HCT116 (cell line): ENCODE data around the gene CDC14B. TPM values are rescaled to one million over a fixed set of nuclear protein-coding genes. Genes with fewer than 3 reads are reported as not detected.

Source experiments
- ATAC-seq: fragments of 200-7000 bp; cut with Tn5 transposase; 2 replicates; pipeline ENCODE4 v1.9.1; 2020; ENCODE audit warnings: mild to moderate bottlenecking, moderate library complexity
- BruUV-seq: library from RNA; stranded (reverse); fragments of 400-500 nt; replicated peaks from 2 replicates; lab custom pipeline; 2021; lab: Mats Ljungman, UMichigan
- CTCF ChIA-PET: fragments of 300-600 bp; sonication (Branson Sonifier 250); formaldehyde crosslinking; loops from one replicate; lab custom pipeline; 2021; ENCODE audit warnings: antibody characterized with exemption; lab: Charles Lee
- POLR2A ChIA-PET: fragments of 300-600, 350-600 bp; sonication (Branson Sonifier 250); formaldehyde crosslinking; loops from one replicate; lab custom pipeline; 2021; ENCODE audit warnings: antibody characterized with exemption; lab: Charles Lee
- RAD21 ChIA-PET, 2 experiments: fragments of 300-600 bp; sonication (Branson Sonifier 250); formaldehyde crosslinking; loops; one replicate each; lab custom pipeline; 2023; ENCODE audit warnings: low total read pairs in 2 of 2; ENCODE audit not compliant: uncharacterized antibody in 2 of 2, unreplicated experiment in 2 of 2, low non-redundant PET in 1 of 2; lab: Charles Lee
- DNase-seq: peaks from one replicate; pipeline ENCODE4 v3.0.0-alpha.2; 2010; ENCODE audit warnings: low read depth, low spot score
- H2AFZ ChIP-seq: fragments of 200-600 bp; shearing (Covaris generic), sonication (generic); 2 replicates; pipeline ENCODE4 v1.6.1; 2017; ENCODE audit warnings: low read depth, mixed run types, mixed read lengths, antibody characterized with exemption, low read length; ENCODE audit not compliant: poor library complexity, severe bottlenecking
- H3K27ac ChIP-seq: 2 replicates; pipeline ENCODE4 v1.5.1; 2012; ENCODE audit warnings: low read depth, low read length
- H3K27me3 ChIP-seq: fragments of 200-600 bp; sonication (generic); 2 replicates; pipeline ENCODE4 v1.6.1; 2016; ENCODE audit warnings: mixed run types, low read length, mixed read lengths; ENCODE audit not compliant: insufficient read depth
- H3K36me3 ChIP-seq, 2 experiments: fragments of 200-500 bp in 1 of 2; fragments of 200-600 bp in 1 of 2; sonication (Bioruptor generic) in 1 of 2; sonication (generic) in 1 of 2; 2 replicates each; pipeline versions ENCODE4 v1.5.1 to v1.6.1; 2014 to 2016; ENCODE audit warnings: low read length in 2 of 2, inconsistent platforms in 1 of 2, mixed read lengths in 1 of 2, mixed run types in 1 of 2; ENCODE audit not compliant: insufficient read depth in 2 of 2, control insufficient read depth in 1 of 2
- H3K4me1 ChIP-seq, 2 experiments: fragments of 200-600 bp in 1 of 2; sonication (generic) in 1 of 2; 2 replicates each; pipeline versions ENCODE4 v1.5.1 to v1.6.1; 2012 to 2017; ENCODE audit warnings: low read length in 2 of 2, inconsistent platforms in 1 of 2, mild to moderate bottlenecking in 1 of 2, mixed read lengths in 1 of 2, mixed run types in 1 of 2, moderate library complexity in 1 of 2; ENCODE audit not compliant: insufficient read depth in 2 of 2, control insufficient read depth in 1 of 2
- H3K4me2 ChIP-seq: fragments of 200-600 bp; sonication (generic); 2 replicates; pipeline ENCODE4 v1.6.1; 2017; ENCODE audit warnings: mixed run types, low read length, mixed read lengths
- H3K4me3 ChIP-seq, 2 experiments: fragments of 200-600 bp in 1 of 2; sonication (generic) in 1 of 2; replicated peaks in 1 of 2; 2 replicates each; pipeline ENCODE4 v1.5.1; 2011 to 2016; ENCODE audit warnings: low read length in 2 of 2, control low read depth in 1 of 2, low read depth in 1 of 2, mild to moderate bottlenecking in 1 of 2, mixed read lengths in 1 of 2, mixed run types in 1 of 2
- H3K79me2 ChIP-seq: fragments of 200-600 bp; sonication (generic); 2 replicates; pipeline ENCODE4 v1.6.1; 2017; ENCODE audit warnings: mild to moderate bottlenecking, mixed run types, low read length, moderate library complexity, mixed read lengths; ENCODE audit not compliant: insufficient read depth
- H3K9ac ChIP-seq: fragments of 200-600 bp; sonication (generic); 2 replicates; pipeline ENCODE4 v1.6.1; 2016; ENCODE audit warnings: low read length, mixed read lengths
- H3K9me2 ChIP-seq: fragments of 200-600 bp; sonication (generic), shearing (Covaris generic); 2 replicates; pipeline ENCODE4 v1.6.1; 2017; ENCODE audit warnings: mixed run types, mild to moderate bottlenecking, moderate library complexity; ENCODE audit not compliant: insufficient read depth
- H3K9me3 ChIP-seq, 2 experiments: fragments of 200-500 bp in 1 of 2; fragments of 200-600 bp in 1 of 2; sonication (Bioruptor generic) in 1 of 2; sonication (generic) in 1 of 2; 2 replicates each; pipeline ENCODE4 v1.6.1; 2014 to 2017; ENCODE audit warnings: low read length in 2 of 2, mixed read lengths in 2 of 2, inconsistent platforms in 1 of 2, low read depth in 1 of 2, mild to moderate bottlenecking in 1 of 2, mixed run types in 1 of 2, moderate library complexity in 1 of 2; ENCODE audit not compliant: control insufficient read depth in 1 of 2, insufficient read depth in 1 of 2
- H4K20me1 ChIP-seq: fragments of 200-600 bp; sonication (generic), shearing (Covaris generic); 2 replicates; pipeline ENCODE4 v1.6.1; 2017; ENCODE audit warnings: mixed run types, mild to moderate bottlenecking, moderate library complexity; ENCODE audit not compliant: insufficient read depth
- ATF3 ChIP-seq: IDR thresholded peaks from 2 replicates; pipeline ENCODE4 v1.6.1; 2012
- ELF1 ChIP-seq: IDR thresholded peaks from 2 replicates; pipeline ENCODE4 v1.6.1; 2012; ENCODE audit warnings: low read depth, borderline replicate concordance
- FOSL1 ChIP-seq: IDR thresholded peaks from 2 replicates; pipeline ENCODE4 v1.6.1; 2012; ENCODE audit warnings: low read depth
- JUND ChIP-seq: IDR thresholded peaks from 2 replicates; pipeline ENCODE4 v1.6.1; 2012
- MAX ChIP-seq: IDR thresholded peaks from 2 replicates; pipeline ENCODE4 v1.6.1; 2012
- POLR2A ChIP-seq: IDR thresholded peaks from 2 replicates; pipeline ENCODE4 v1.7.0; 2011; ENCODE audit warnings: borderline replicate concordance; ENCODE audit not compliant: insufficient read depth, insufficient read length; ENCODE audit errors: extremely low read depth
- POLR2AphosphoS5 ChIP-seq: IDR thresholded peaks from 2 replicates; pipeline ENCODE4 v1.6.1; 2011; ENCODE audit warnings: mild to moderate bottlenecking, low read depth, low read length, moderate library complexity
- RAD21 ChIP-seq: IDR thresholded peaks from 2 replicates; pipeline ENCODE4 v1.6.1; 2012; ENCODE audit warnings: low read depth, mild to moderate bottlenecking
- SIN3A ChIP-seq: IDR thresholded peaks from 2 replicates; pipeline ENCODE4 v1.6.1; 2012; ENCODE audit warnings: low read depth
- SRF ChIP-seq: IDR thresholded peaks from 2 replicates; pipeline ENCODE4 v1.6.1; 2012; ENCODE audit warnings: low read depth
- YY1 ChIP-seq: IDR thresholded peaks from 2 replicates; pipeline ENCODE4 v1.6.1; 2011; ENCODE audit warnings: low read length, low read depth, moderate library complexity, mild to moderate bottlenecking; ENCODE audit not compliant: insufficient replicate concordance; ENCODE audit errors: extremely low read depth
- ZFX ChIP-seq: fragments of 450-650 bp; IDR thresholded peaks from 2 replicates; pipeline ENCODE4 v1.6.1; 2017
- intact Hi-C: fragments of 100-400 bp; cut with micrococcal nuclease; formaldehyde crosslinking; loops from 2 replicates; pipeline ENCODE4 v1.10.0; 2022
- total RNA-seq: library from RNA; stranded (reverse); gene quantifications from one replicate; pipeline ENCODE4 v1.2.1, GENCODE V29; 2021; ENCODE audit not compliant: unreplicated experiment
- TF ChIP-seq, protein P1 (sequence below): IDR thresholded peaks from 2 replicates; pipeline ENCODE4 v1.6.1; 2011; ENCODE audit warnings: mild to moderate bottlenecking, low read length, moderate library complexity; ENCODE audit not compliant: insufficient replicate concordance; ENCODE audit errors: extremely low read depth
- TF ChIP-seq, protein P2 (sequence below): IDR thresholded peaks from 2 replicates; pipeline ENCODE4 v1.6.1; 2012; ENCODE audit warnings: low read depth

Gene CDC14B
- total RNA-seq, 1 experiment from 2014 or later = 21.6 TPM

DNA sequence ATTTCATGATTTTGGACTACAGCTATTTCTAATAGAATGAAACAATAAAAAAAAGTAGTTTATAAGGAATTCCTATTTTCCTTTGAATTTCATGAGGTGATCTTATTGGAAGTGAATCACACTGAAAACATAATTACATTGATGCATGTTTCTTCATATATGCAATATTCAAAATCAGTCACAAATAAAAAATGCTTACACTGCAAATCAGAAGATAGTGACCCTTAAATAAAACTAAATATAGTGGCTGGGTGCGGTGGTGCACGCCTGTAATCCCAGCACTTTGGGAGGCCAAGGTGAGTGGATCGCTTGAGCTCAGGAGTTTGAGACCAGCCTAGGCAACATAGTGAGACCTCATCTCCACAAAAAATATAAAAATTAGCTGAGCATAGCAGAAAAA lies 79.5 kb downstream of the CDC14B start:
- Histone ChIP-seq H4K20me1 (no peaks in the 10 kb centered on the region), H2AFZ (no peak overlapping the region), H3K27ac (no peak overlapping the region), H3K79me2 (no peaks in the 10 kb centered on the region), H3K4me2 (no peak overlapping the region), H3K4me3 (no peak overlapping the region), H3K9me3 (no peaks in the 10 kb centered on the region), H3K9me2 (no peaks in the 10 kb centered on the region)
- no TSS peak for BruUV-seq
- ChIA-PET RAD21 (no interaction called here), CTCF (no interaction called here), POLR2A (no interaction called here)
- no peak for DNase-seq
- TF ChIP-seq POLR2AphosphoS5 = no peak
- TF ChIP-seq, protein P1, sequence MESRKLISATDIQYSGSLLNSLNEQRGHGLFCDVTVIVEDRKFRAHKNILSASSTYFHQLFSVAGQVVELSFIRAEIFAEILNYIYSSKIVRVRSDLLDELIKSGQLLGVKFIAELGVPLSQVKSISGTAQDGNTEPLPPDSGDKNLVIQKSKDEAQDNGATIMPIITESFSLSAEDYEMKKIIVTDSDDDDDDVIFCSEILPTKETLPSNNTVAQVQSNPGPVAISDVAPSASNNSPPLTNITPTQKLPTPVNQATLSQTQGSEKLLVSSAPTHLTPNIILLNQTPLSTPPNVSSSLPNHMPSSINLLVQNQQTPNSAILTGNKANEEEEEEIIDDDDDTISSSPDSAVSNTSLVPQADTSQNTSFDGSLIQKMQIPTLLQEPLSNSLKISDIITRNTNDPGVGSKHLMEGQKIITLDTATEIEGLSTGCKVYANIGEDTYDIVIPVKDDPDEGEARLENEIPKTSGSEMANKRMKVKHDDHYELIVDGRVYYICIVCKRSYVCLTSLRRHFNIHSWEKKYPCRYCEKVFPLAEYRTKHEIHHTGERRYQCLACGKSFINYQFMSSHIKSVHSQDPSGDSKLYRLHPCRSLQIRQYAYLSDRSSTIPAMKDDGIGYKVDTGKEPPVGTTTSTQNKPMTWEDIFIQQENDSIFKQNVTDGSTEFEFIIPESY = no peak
- no peak for TF ChIP-seq ELF1
- TF ChIP-seq RAD21 = no peak
- TF ChIP-seq, all 23 proteins: peak for 0
- intact Hi-C loops = no loop called here
- no peak for ATAC-seq
- Histone ChIP-seq H3K36me3 (no peaks in the 10 kb centered on the region), H3K27me3 (no peaks in the 10 kb centered on the region), H3K9ac (no peak overlapping the region), H3K4me1 (no peaks in the 10 kb centered on the region)

- DNase-seq (no peak), ATAC-seq (no peak)
- no peaks in the 10 kb centered on the region for H3K79me2 ChIP-seq
- H3K9ac ChIP-seq = no peak overlapping the region
- no peaks in the 10 kb centered on the region for H3K4me1 ChIP-seq
- H2AFZ ChIP-seq = no peak overlapping the region
- POLR2A ChIA-PET = no interaction called here
- no peak overlapping the region for H3K27ac ChIP-seq
- no peaks in the 10 kb centered on the region for H4K20me1 ChIP-seq
- no peak overlapping the region for H3K4me3 ChIP-seq
- H3K36me3 ChIP-seq = peaks cover 5 to 7% of the 10 kb centered on the region in 2 experiments; a peak in 1 of 4 replicates
- no peaks in the 10 kb centered on the region for H3K9me2 ChIP-seq
- intact Hi-C loops = no loop called here
- no TSS peak for BruUV-seq
- H3K9me3 ChIP-seq = no peaks in the 10 kb centered on the region
- H3K4me2 ChIP-seq = no peak overlapping the region
- CTCF ChIA-PET = no interaction called here
- H3K27me3 ChIP-seq = no peaks in the 10 kb centered on the region
- RAD21 ChIA-PET = no interaction called here
- TF ChIP-seq POLR2A (no peak), RAD21 (no peak), ATF3 (no peak), ELF1 (no peak), SIN3A (no peak), ZFX (no peak), JUND (no peak), SRF (no peak), MAX (no peak), FOSL1 (no peak), YY1 (no peak)
- TF ChIP-seq, protein P2, sequence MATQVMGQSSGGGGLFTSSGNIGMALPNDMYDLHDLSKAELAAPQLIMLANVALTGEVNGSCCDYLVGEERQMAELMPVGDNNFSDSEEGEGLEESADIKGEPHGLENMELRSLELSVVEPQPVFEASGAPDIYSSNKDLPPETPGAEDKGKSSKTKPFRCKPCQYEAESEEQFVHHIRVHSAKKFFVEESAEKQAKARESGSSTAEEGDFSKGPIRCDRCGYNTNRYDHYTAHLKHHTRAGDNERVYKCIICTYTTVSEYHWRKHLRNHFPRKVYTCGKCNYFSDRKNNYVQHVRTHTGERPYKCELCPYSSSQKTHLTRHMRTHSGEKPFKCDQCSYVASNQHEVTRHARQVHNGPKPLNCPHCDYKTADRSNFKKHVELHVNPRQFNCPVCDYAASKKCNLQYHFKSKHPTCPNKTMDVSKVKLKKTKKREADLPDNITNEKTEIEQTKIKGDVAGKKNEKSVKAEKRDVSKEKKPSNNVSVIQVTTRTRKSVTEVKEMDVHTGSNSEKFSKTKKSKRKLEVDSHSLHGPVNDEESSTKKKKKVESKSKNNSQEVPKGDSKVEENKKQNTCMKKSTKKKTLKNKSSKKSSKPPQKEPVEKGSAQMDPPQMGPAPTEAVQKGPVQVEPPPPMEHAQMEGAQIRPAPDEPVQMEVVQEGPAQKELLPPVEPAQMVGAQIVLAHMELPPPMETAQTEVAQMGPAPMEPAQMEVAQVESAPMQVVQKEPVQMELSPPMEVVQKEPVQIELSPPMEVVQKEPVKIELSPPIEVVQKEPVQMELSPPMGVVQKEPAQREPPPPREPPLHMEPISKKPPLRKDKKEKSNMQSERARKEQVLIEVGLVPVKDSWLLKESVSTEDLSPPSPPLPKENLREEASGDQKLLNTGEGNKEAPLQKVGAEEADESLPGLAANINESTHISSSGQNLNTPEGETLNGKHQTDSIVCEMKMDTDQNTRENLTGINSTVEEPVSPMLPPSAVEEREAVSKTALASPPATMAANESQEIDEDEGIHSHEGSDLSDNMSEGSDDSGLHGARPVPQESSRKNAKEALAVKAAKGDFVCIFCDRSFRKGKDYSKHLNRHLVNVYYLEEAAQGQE = no peak
Observed at GRCh38 chr9:96532173-96532572, 87.5 kb downstream of the CDC14B start.
